ENCODE measurements around the gene FBN3.

The FBN3 gene

DNA sequence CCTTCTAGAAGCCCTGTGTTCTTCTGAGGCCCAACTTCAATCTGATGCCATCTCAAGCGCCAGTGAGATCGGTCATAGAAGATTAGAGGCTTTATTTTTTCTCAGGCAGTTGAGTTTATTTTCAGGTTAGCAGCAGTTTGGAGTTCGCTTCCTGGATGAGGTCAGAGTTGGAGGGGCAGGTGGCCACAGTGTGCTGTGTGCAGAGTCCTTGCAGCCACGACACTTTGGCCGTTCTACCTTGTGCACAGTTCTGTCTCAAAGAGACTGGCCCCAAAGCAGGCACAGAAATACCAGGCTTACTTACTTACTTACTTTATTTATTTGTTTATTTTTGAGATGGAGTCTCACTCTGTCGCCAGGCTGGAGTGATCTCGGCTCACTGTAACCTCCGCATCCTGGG, 128.0 kb downstream of the FBN3 start:
- TF ChIP-seq, protein P1, sequence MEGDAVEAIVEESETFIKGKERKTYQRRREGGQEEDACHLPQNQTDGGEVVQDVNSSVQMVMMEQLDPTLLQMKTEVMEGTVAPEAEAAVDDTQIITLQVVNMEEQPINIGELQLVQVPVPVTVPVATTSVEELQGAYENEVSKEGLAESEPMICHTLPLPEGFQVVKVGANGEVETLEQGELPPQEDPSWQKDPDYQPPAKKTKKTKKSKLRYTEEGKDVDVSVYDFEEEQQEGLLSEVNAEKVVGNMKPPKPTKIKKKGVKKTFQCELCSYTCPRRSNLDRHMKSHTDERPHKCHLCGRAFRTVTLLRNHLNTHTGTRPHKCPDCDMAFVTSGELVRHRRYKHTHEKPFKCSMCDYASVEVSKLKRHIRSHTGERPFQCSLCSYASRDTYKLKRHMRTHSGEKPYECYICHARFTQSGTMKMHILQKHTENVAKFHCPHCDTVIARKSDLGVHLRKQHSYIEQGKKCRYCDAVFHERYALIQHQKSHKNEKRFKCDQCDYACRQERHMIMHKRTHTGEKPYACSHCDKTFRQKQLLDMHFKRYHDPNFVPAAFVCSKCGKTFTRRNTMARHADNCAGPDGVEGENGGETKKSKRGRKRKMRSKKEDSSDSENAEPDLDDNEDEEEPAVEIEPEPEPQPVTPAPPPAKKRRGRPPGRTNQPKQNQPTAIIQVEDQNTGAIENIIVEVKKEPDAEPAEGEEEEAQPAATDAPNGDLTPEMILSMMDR (IDR thresholded peaks at IDR 0.05; ENCODE audit: insufficient read depth, low read length, poor library complexity, severe bottlenecking): no peak
- no peaks in the 10 kb centered on the region; the same call in 1 of the 2 replicates for H3K36me3 ChIP-seq (ENCODE audit: control insufficient read depth, insufficient read depth, low read length)
- no peak for DNase-seq (ENCODE audit: extremely low read depth, insufficient read length)
- H3K27me3 ChIP-seq (replicated peaks; ENCODE audit: control insufficient read depth, insufficient read depth, low read length): no peaks in the 10 kb centered on the region
- H3K4me3 ChIP-seq (replicated peaks; ENCODE audit: low read depth, low read length): no peak overlapping the region

DNA sequence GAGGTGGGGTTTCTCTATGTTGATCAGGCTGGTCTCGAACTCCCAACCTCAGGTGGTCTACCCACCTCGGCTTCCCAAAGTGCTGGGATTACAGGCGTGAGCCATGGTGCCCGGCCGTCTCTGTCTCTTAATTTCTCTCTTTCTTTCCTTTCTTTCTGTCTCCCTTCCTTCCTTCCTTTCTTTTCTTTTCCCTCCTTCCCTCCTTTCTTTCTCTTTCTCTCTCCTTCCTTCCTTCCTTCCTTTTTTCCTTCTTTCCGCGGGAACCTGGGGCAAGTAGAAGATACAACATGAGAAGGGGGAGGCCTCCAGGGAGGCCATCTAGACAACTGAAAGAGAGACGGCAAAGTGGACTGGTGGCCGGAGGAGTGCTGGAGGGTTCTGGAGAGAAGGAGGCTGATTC, 128.7 kb downstream of the FBN3 start:
- Histone ChIP-seq H3K4me3 (replicated peaks; ENCODE audit: low read depth, low read length) (no peak overlapping the region), H3K27me3 (replicated peaks; ENCODE audit: control insufficient read depth, insufficient read depth, low read length) (no peaks in the 10 kb centered on the region), H3K36me3 (ENCODE audit: control insufficient read depth, insufficient read depth, low read length) (no peaks in the 10 kb centered on the region; the same call in 1 of the 2 replicates)
- no peak for DNase-seq (ENCODE audit: extremely low read depth, insufficient read length)
- TF ChIP-seq, protein P1 (IDR thresholded peaks at IDR 0.05; ENCODE audit: insufficient read depth, low read length, poor library complexity, severe bottlenecking): no peak

DNA sequence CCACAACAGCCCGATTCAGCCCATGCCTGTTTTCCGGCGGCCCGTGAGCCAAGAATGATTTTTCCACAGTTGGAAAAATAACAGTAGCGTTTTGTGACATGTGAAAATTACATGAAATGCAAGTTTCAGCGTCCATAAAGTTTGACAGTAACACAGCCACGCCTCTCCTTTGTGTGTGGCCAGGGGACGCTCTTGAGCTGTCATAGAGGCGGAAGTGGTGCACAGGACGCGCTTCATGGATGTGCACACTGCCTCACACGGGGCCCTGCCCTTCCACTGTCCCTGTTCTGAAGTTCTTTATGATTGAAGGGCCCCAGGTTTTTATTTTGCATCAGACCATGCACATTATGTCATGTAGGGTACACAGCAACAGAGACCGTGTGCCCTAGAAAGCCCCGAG, 131.6 kb downstream of the FBN3 start:
- Histone ChIP-seq H3K27me3 (replicated peaks; ENCODE audit: control insufficient read depth, insufficient read depth, low read length) (no peaks in the 10 kb centered on the region), H3K36me3 (ENCODE audit: control insufficient read depth, insufficient read depth, low read length) (no peaks in the 10 kb centered on the region; the same call in 1 of the 2 replicates), H3K4me3 (replicated peaks; ENCODE audit: low read depth, low read length) (no peak overlapping the region)
- TF ChIP-seq, protein P1 (IDR thresholded peaks at IDR 0.05; ENCODE audit: insufficient read depth, low read length, poor library complexity, severe bottlenecking): peak; percentile 70
- no peak for DNase-seq (ENCODE audit: extremely low read depth, insufficient read length)

Data from GM06990 (cell line).